Mesenchymal stem cell (in vitro differentiated cells and primary cell): ENCODE results near the gene ANKS1B.

Source experiments
- DNase-seq: peaks from one replicate; pipeline ENCODE4 v3.0.0-alpha.2; 2013
- H2AFZ ChIP-seq: one replicate; pipeline ENCODE4 v1.6.1; 2013; ENCODE audit warnings: low read depth, mild to moderate bottlenecking, control low read depth, inconsistent platforms, low read length, moderate library complexity
- H2AK5ac ChIP-seq: 2 replicates; pipeline ENCODE4 v1.6.1; 2013; ENCODE audit warnings: low read length, moderate library complexity, mild to moderate bottlenecking, inconsistent platforms; ENCODE audit not compliant: severe bottlenecking
- H2BK120ac ChIP-seq: one replicate; pipeline ENCODE4 v1.6.1; 2013; ENCODE audit warnings: low read depth, mild to moderate bottlenecking, inconsistent platforms, low read length, moderate library complexity
- H2BK12ac ChIP-seq, 2 experiments: one replicate each; pipeline ENCODE4 v1.6.1; 2013; ENCODE audit warnings: inconsistent platforms in 2 of 2, low read length in 2 of 2, mild to moderate bottlenecking in 2 of 2, moderate library complexity in 2 of 2, control low read depth in 1 of 2
- H2BK15ac ChIP-seq: one replicate; pipeline ENCODE4 v1.6.1; 2013; ENCODE audit warnings: mild to moderate bottlenecking, low read depth, inconsistent platforms; ENCODE audit not compliant: poor library complexity, severe bottlenecking
- H2BK5ac ChIP-seq: 2 replicates; pipeline ENCODE4 v1.6.1; 2013; ENCODE audit warnings: low read depth, mild to moderate bottlenecking, low read length, control low read depth, inconsistent platforms; ENCODE audit not compliant: poor library complexity, severe bottlenecking
- H3K14ac ChIP-seq, 2 experiments: one replicate each; pipeline ENCODE4 v1.6.1; 2013; ENCODE audit warnings: inconsistent platforms in 2 of 2, low read length in 2 of 2, control low read depth in 1 of 2, mild to moderate bottlenecking in 1 of 2, moderate library complexity in 1 of 2
- H3K18ac ChIP-seq, 2 experiments: one replicate each; pipeline ENCODE4 v1.6.1; 2013; ENCODE audit warnings: inconsistent platforms in 2 of 2, low read length in 2 of 2, control low read depth in 1 of 2, low read depth in 1 of 2, mild to moderate bottlenecking in 1 of 2
- H3K23ac ChIP-seq, 2 experiments: one replicate each; pipeline ENCODE4 v1.6.1; 2013; ENCODE audit warnings: inconsistent platforms in 2 of 2, low read length in 2 of 2, mild to moderate bottlenecking in 2 of 2, moderate library complexity in 2 of 2, control low read depth in 1 of 2
- H3K27ac ChIP-seq: 2 replicates; pipeline ENCODE4 v1.5.1; 2013; ENCODE audit warnings: mild to moderate bottlenecking, moderate library complexity, low read length, control low read depth, inconsistent platforms; ENCODE audit not compliant: poor library complexity, severe bottlenecking
- H3K27me3 ChIP-seq, 2 experiments: 2 replicates each; pipeline versions ENCODE4 v1.6.1 to v1.7.0; 2013; ENCODE audit warnings: low read length in 2 of 2, mild to moderate bottlenecking in 2 of 2, moderate library complexity in 2 of 2, control low read depth in 1 of 2, inconsistent platforms in 1 of 2; ENCODE audit not compliant: control insufficient read depth in 1 of 2, insufficient read depth in 1 of 2
- H3K36me3 ChIP-seq, 2 experiments: 2 replicates each; pipeline versions ENCODE4 v1.6.1 to v1.7.0; 2013; ENCODE audit warnings: low read length in 2 of 2, control low read depth in 1 of 2, inconsistent platforms in 1 of 2, low read depth in 1 of 2, mild to moderate bottlenecking in 1 of 2; ENCODE audit not compliant: insufficient read depth in 2 of 2, control insufficient read depth in 1 of 2
- H3K4ac ChIP-seq, 2 experiments: one replicate each; pipeline ENCODE4 v1.6.1; 2013; ENCODE audit warnings: inconsistent platforms in 2 of 2, low read length in 2 of 2, mild to moderate bottlenecking in 2 of 2, moderate library complexity in 2 of 2, control low read depth in 1 of 2, low read depth in 1 of 2
- H3K4me1 ChIP-seq: 2 replicates; pipeline ENCODE4 v1.6.1; 2013; ENCODE audit warnings: low read depth, low read length, control low read depth; ENCODE audit not compliant: control insufficient read depth, insufficient read depth
- H3K4me2 ChIP-seq: 2 replicates; pipeline ENCODE4 v1.6.1; 2013; ENCODE audit warnings: low read length, mild to moderate bottlenecking, inconsistent platforms; ENCODE audit not compliant: poor library complexity, severe bottlenecking
- H3K4me3 ChIP-seq, 2 experiments: 2 replicates each; pipeline versions ENCODE4 v1.5.1 to v1.7.0; 2013; ENCODE audit warnings: low read length in 2 of 2, mild to moderate bottlenecking in 2 of 2, control low read depth in 1 of 2, low read depth in 1 of 2; ENCODE audit not compliant: insufficient read depth in 1 of 2
- H3K79me1 ChIP-seq: replicated peaks from 2 replicates; pipeline ENCODE4 v1.6.1; 2013; ENCODE audit warnings: mild to moderate bottlenecking, control low read depth, low read length, inconsistent platforms; ENCODE audit not compliant: poor library complexity, severe bottlenecking
- H3K9ac ChIP-seq: 2 replicates; pipeline ENCODE4 v1.7.0; 2013; ENCODE audit warnings: mild to moderate bottlenecking, low read length, moderate library complexity
- H3K9me3 ChIP-seq: 2 replicates; pipeline ENCODE4 v1.7.0; 2013; ENCODE audit warnings: mild to moderate bottlenecking, low read length; ENCODE audit not compliant: control insufficient read depth
- H4K8ac ChIP-seq: one replicate; pipeline ENCODE4 v1.6.1; 2013; ENCODE audit warnings: inconsistent platforms, mild to moderate bottlenecking, low read length, moderate library complexity
- H4K91ac ChIP-seq: one replicate; pipeline ENCODE4 v1.6.1; 2013; ENCODE audit warnings: mild to moderate bottlenecking, low read length, inconsistent platforms
- WGBS: methylation state at CpG from one replicate; pipeline ENCODE4 v1.1.7; 2013; ENCODE audit warnings: mixed read lengths; 5-methylcytosine and 5-hydroxymethylcytosine counted together

The ANKS1B gene

GRCh38 chr12:99736760-99737269 lies 247.9 kb downstream of the ANKS1B start:
- Histone ChIP-seq H2BK120ac (no peak overlapping the region), H3K4me2 (no peak overlapping the region), H3K23ac (no peak overlapping the region), H3K79me1 (no peaks in the 10 kb centered on the region), H3K9ac (no peak overlapping the region), H3K27ac (no peak overlapping the region), H3K4ac (no peak overlapping the region), H2BK5ac (no peak overlapping the region), H2AFZ (no peak overlapping the region), H3K27me3 (no peaks in the 10 kb centered on the region), H2BK12ac (no peak overlapping the region), H3K14ac (no peak overlapping the region), H3K18ac (no peak overlapping the region), H4K8ac (no peak overlapping the region), H3K4me1 (no peaks in the 10 kb centered on the region), H2AK5ac (no peak overlapping the region), H3K36me3 (no peaks in the 10 kb centered on the region), H3K4me3 (no peak overlapping the region), H2BK15ac (no peak overlapping the region), H3K9me3 (no peaks in the 10 kb centered on the region), H4K91ac (no peak overlapping the region)
- WGBS: no CpG with 5 or more reads among the region's 1 CpG
- DNase-seq: no peak

- Histone ChIP-seq H4K91ac (no peak overlapping the region), H3K27me3 (no peaks in the 10 kb centered on the region), H2AFZ (no peak overlapping the region), H3K18ac (no peak overlapping the region), H3K4me1 (no peaks in the 10 kb centered on the region), H3K9me3 (no peaks in the 10 kb centered on the region), H3K14ac (no peak overlapping the region), H3K9ac (no peak overlapping the region), H3K27ac (no peak overlapping the region), H4K8ac (no peak overlapping the region), H2AK5ac (no peak overlapping the region), H3K4ac (no peak overlapping the region), H3K23ac (no peak overlapping the region), H3K79me1 (no peaks in the 10 kb centered on the region), H2BK15ac (no peak overlapping the region), H2BK120ac (no peak overlapping the region), H3K36me3 (no peaks in the 10 kb centered on the region), H3K4me2 (no peak overlapping the region), H2BK12ac (no peak overlapping the region), H3K4me3 (no peak overlapping the region), H2BK5ac (no peak overlapping the region)
- WGBS: 83% methylated on average over 1 of the region's 1 CpG
- DNase-seq: no peak
These were observed 252.6 kb downstream of the ANKS1B start for GRCh38 chr12:99732131-99732530.

- no peak for DNase-seq
- no peak overlapping the region for H4K8ac ChIP-seq
- H3K79me1 ChIP-seq: no peaks in the 10 kb centered on the region
- no peaks in the 10 kb centered on the region for H3K36me3 ChIP-seq
- no peak overlapping the region for H2BK12ac ChIP-seq
- no peak overlapping the region for H3K4me2 ChIP-seq
- H3K23ac ChIP-seq: no peak overlapping the region
- H2BK15ac ChIP-seq: no peak overlapping the region
- no peak overlapping the region for H3K14ac ChIP-seq
- no peaks in the 10 kb centered on the region for H3K27me3 ChIP-seq
- no peaks in the 10 kb centered on the region for H3K9me3 ChIP-seq
- H4K91ac ChIP-seq: no peak overlapping the region
- no peak overlapping the region for H3K27ac ChIP-seq
- H3K18ac ChIP-seq: no peak overlapping the region
- no peaks in the 10 kb centered on the region for H3K4me1 ChIP-seq
- no peak overlapping the region for H3K4me3 ChIP-seq
- WGBS: 64% methylated on average over 9 of the region's 9 CpGs
- H2AK5ac ChIP-seq: no peak overlapping the region
- H2BK120ac ChIP-seq: no peak overlapping the region
- no peak overlapping the region for H2BK5ac ChIP-seq
- no peak overlapping the region for H2AFZ ChIP-seq
- H3K4ac ChIP-seq: no peak overlapping the region
- H3K9ac ChIP-seq: no peak overlapping the region
These were observed 261.8 kb downstream of the ANKS1B start for GRCh38 chr12:99722690-99723486.

GRCh38 chr12:99721715-99722275 lies 262.9 kb downstream of the ANKS1B start:
- Histone ChIP-seq H4K91ac (no peak overlapping the region), H2BK15ac (no peak overlapping the region), H3K14ac (no peak overlapping the region), H3K9me3 (no peaks in the 10 kb centered on the region), H4K8ac (no peak overlapping the region), H3K27ac (no peak overlapping the region), H2AK5ac (no peak overlapping the region), H2BK120ac (no peak overlapping the region), H3K79me1 (no peaks in the 10 kb centered on the region), H3K9ac (no peak overlapping the region), H3K4me1 (no peaks in the 10 kb centered on the region), H3K4ac (no peak overlapping the region), H3K4me2 (no peak overlapping the region), H3K18ac (no peak overlapping the region), H2AFZ (no peak overlapping the region), H3K36me3 (no peaks in the 10 kb centered on the region), H3K23ac (no peak overlapping the region), H3K27me3 (no peaks in the 10 kb centered on the region), H2BK5ac (no peak overlapping the region), H2BK12ac (no peak overlapping the region), H3K4me3 (no peak overlapping the region)
- no peak for DNase-seq
- WGBS: 0% methylated on average over 1 of the region's 2 CpGs
